ENCODE data around the gene RTN4RL2. TPM values are rescaled to one million over a fixed set of nuclear protein-coding genes. Genes with fewer than 3 reads are reported as not detected.

Gene RTN4RL2
- 0.62 TPM for total RNA-seq (ENCODE audit: unreplicated experiment)
- long read RNA-seq, result 0 reads

DNA sequence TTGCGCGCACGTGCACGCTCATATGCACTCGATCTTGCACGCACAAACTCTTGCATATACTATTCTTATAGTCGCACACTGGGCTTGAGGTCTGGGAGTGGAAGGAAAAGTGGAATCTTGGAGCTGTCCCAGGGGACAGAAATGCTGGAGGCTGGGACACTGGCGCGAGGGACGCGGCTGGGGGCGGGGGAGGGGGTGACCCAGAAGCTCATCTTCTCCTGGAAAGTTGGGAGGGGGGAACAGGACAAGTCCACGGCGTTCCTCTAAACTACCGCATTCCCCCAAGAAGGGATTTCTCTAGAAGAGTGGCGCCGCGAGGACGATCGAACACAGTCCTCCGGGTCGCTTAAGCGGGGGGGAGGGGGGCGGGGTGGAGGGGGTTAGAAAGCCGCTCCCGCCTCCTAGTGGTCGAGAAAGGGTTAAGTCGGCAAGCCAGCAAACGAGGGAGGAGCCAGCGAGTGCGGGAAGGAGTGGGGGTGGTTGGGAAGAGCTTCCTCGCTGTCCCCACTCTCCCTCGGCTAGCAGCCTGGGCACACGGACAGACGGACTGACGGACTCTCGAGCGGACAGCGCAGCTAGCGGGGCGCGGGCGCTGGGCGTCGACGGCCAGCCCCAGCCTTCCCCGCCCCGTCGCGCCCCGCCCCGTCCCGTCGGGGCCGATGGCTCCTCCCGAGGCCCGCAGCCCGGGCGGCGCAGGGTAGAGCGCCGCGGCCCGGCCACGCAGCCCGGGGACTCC, at the start of gene RTN4RL2:
TSS of gene RTN4RL2 (plus strand) at position 507 of the 736 bp plus-strand sequence. CDS start 338 bp downstream, outside the sequence.
- Mint-ChIP-seq H3K36me3 (ENCODE audit: low read depth, unreplicated experiment) (no peaks in the 10 kb centered on the region), H3K4me1 (ENCODE audit: unreplicated experiment) (peaks cover 21% of the 10 kb centered on the region), H3K4me3 (ENCODE audit: unreplicated experiment) (peak within 1 kb of the TSS; percentile 88), H3K9me3 (ENCODE audit: unreplicated experiment) (no peaks in the 10 kb centered on the region), H3K27me3 (ENCODE audit: unreplicated experiment) (peaks cover 38% of the 10 kb centered on the region), H3K27ac (ENCODE audit: unreplicated experiment) (no peak within 1 kb of the TSS)
- peak; percentile 51 for DNase-seq (ENCODE audit: low spot score)
- TF ChIP-seq, protein P1, sequence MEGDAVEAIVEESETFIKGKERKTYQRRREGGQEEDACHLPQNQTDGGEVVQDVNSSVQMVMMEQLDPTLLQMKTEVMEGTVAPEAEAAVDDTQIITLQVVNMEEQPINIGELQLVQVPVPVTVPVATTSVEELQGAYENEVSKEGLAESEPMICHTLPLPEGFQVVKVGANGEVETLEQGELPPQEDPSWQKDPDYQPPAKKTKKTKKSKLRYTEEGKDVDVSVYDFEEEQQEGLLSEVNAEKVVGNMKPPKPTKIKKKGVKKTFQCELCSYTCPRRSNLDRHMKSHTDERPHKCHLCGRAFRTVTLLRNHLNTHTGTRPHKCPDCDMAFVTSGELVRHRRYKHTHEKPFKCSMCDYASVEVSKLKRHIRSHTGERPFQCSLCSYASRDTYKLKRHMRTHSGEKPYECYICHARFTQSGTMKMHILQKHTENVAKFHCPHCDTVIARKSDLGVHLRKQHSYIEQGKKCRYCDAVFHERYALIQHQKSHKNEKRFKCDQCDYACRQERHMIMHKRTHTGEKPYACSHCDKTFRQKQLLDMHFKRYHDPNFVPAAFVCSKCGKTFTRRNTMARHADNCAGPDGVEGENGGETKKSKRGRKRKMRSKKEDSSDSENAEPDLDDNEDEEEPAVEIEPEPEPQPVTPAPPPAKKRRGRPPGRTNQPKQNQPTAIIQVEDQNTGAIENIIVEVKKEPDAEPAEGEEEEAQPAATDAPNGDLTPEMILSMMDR (IDR thresholded peaks at IDR 0.05; ENCODE audit: unreplicated experiment), result peak; percentile 45

DNA sequence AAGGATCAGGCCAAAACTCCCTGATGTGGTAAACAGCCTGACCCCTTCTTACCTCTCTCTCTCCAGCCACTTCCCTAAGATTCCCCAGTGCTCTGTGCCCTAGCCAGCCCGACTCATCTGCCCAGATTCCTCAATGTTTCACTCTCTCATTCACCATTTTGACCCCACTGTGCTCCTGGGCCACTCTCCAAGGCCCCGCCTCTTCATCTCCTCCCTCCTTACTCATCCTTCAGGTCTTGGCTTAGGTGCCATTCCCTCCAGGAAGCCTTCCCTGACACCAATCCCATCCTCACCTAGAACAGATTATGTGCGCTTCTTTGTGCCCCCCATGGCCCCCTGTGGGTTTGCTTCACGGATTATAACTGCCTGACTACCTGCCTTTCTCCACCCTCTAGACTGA, 46.6 kb upstream of the RTN4RL2 start:
- Mint-ChIP-seq H3K4me1 (ENCODE audit: unreplicated experiment) (peaks cover 46% of the 10 kb centered on the region), H3K27ac (ENCODE audit: unreplicated experiment) (peak overlapping the region; percentile 54), H3K27me3 (ENCODE audit: unreplicated experiment) (peaks cover 10% of the 10 kb centered on the region), H3K9me3 (ENCODE audit: unreplicated experiment) (no peaks in the 10 kb centered on the region), H3K4me3 (ENCODE audit: unreplicated experiment) (peak overlapping the region; percentile 17), H3K36me3 (ENCODE audit: low read depth, unreplicated experiment) (peaks cover 30% of the 10 kb centered on the region)
- TF ChIP-seq, protein P1 (IDR thresholded peaks at IDR 0.05; ENCODE audit: unreplicated experiment), result no peak
- DNase-seq (ENCODE audit: low spot score), result no peak

DNA sequence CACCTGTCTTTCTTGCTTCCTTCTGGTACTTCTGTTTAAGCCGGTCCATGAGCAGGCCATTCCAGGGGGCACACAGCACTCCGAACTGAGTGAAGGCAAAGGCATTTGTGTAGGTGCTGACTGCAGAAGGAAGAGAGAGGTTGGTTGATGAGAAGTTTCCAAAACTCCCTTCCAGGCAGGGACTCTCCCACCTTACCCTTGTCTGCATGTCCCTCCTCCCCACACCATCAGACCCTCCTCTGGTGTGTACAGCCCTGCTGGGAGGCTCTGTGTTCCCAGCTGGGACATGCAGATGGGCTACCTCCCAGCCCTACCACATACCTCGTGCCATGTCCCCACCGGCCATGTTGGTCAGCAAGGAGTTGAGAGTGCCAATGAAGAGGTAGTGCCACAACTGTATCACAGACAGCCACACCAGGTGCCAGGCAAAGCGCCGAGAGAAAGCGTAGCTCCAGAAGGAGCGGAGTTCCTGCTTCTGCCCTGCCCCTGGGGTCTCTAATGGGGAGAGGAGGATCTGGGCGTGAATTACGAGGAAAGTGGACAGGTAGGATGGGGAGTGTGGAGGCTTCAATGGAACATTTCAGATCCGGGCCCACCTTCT, 45.6 kb upstream of the RTN4RL2 start:
- H3K9me3 Mint-ChIP-seq (ENCODE audit: unreplicated experiment), result no peaks in the 10 kb centered on the region
- H3K27ac Mint-ChIP-seq (ENCODE audit: unreplicated experiment), result no peak overlapping the region
- TF ChIP-seq, protein P1 (IDR thresholded peaks at IDR 0.05; ENCODE audit: unreplicated experiment), result no peak
- H3K4me3 Mint-ChIP-seq (ENCODE audit: unreplicated experiment), result peak overlapping the region; percentile 52
- peaks cover 10% of the 10 kb centered on the region for H3K27me3 Mint-ChIP-seq (ENCODE audit: unreplicated experiment)
- no peak for DNase-seq (ENCODE audit: low spot score)
- peaks cover 43% of the 10 kb centered on the region for H3K4me1 Mint-ChIP-seq (ENCODE audit: unreplicated experiment)
- peaks cover 30% of the 10 kb centered on the region for H3K36me3 Mint-ChIP-seq (ENCODE audit: low read depth, unreplicated experiment)

DNA sequence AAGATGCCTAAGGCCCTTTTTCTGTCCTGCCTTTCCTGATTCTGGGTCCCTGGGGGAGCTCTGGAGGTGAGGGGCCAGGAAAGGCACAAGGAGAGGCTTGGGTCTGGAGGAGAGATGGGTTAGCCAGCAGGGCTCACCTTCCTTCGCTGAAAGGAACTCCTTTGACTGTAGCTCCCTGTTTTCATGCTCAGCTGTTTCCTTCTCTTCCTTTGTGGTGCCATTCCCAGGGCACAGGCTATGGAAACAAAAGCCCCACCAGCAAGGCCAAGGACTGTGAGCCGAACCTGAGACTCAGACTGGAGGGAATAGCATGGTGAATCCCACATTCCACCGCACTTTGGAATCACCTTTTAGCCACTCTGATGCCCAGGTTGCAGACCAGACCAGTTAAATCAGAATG, 43.9 kb upstream of the RTN4RL2 start:
- Mint-ChIP-seq H3K36me3 (ENCODE audit: low read depth, unreplicated experiment) (peaks cover 27% of the 10 kb centered on the region), H3K4me3 (ENCODE audit: unreplicated experiment) (no peak overlapping the region), H3K4me1 (ENCODE audit: unreplicated experiment) (peaks cover 43% of the 10 kb centered on the region), H3K9me3 (ENCODE audit: unreplicated experiment) (no peaks in the 10 kb centered on the region), H3K27me3 (ENCODE audit: unreplicated experiment) (peaks cover 10% of the 10 kb centered on the region), H3K27ac (ENCODE audit: unreplicated experiment) (peak overlapping the region; percentile 10)
- no peak for DNase-seq (ENCODE audit: low spot score)
- TF ChIP-seq, protein P1 (IDR thresholded peaks at IDR 0.05; ENCODE audit: unreplicated experiment), result no peak

DNA sequence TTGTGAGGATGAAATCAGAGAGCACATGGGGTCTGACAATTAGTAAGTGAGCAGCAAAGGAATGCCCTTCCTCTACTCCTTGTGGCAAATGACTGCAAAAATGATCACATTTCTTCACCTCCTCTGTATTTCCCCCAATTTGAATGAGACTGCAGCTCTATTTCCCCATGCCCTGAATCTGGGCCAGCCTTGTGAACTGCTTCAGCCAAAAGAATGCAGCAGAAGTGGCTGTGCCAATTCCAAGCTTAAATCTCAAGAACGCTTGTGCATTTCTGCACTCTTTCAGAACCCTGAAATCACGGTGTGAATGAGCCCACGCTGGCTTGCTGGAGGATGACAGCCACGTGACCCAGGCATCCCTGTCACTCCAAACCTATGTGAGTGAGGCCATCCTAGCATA, 43.3 kb upstream of the RTN4RL2 start:
- H3K4me1 Mint-ChIP-seq (ENCODE audit: unreplicated experiment), result peaks cover 43% of the 10 kb centered on the region
- H3K27ac Mint-ChIP-seq (ENCODE audit: unreplicated experiment), result peak overlapping the region; percentile 25
- peaks cover 10% of the 10 kb centered on the region for H3K27me3 Mint-ChIP-seq (ENCODE audit: unreplicated experiment)
- H3K9me3 Mint-ChIP-seq (ENCODE audit: unreplicated experiment), result no peaks in the 10 kb centered on the region
- H3K4me3 Mint-ChIP-seq (ENCODE audit: unreplicated experiment), result no peak overlapping the region
- peaks cover 27% of the 10 kb centered on the region for H3K36me3 Mint-ChIP-seq (ENCODE audit: low read depth, unreplicated experiment)
- TF ChIP-seq, protein P1 (IDR thresholded peaks at IDR 0.05; ENCODE audit: unreplicated experiment), result no peak
- no peak for DNase-seq (ENCODE audit: low spot score)
